Endometrial microvascular endothelial cells (primary cell): Measurements from ENCODE around the gene BRD4. TPM values are rescaled to one million over a fixed set of nuclear protein-coding genes. Genes with fewer than 3 reads are reported as not detected.

Source experiments
- in situ Hi-C: cut with HindIII; loops from 2 replicates; pipeline ENCODE4 v1.10.0; 2017; ENCODE audit warnings: low sequenced_read_pairs, low pct_unique_long_range_greater_than_20kb; ENCODE audit errors: inconsistent ontology term
- total RNA-seq: library from RNA; depleted of rRNA; stranded (reverse); fragments of >200 nt; gene quantifications from one replicate; pipeline ENCODE4 v1.2.3, GENCODE V29; 2015; ENCODE audit errors: inconsistent ontology term

BRD4 gene
- total RNA-seq, 1 donor from 2014 or later = 40.8 TPM

GRCh38 chr19:15188851-15189250, 143.5 kb downstream of the BRD4 start:
- in situ Hi-C loops = no loop called here

GRCh38 chr19:15187026-15188007, 145.0 kb downstream of the BRD4 start:
- in situ Hi-C loops = no loop called here

Other genes starting within 250 kb of the BRD4 start
- 29.1 TPM for gene SYDE1, start 225.1 kb downstream of the BRD4 start, total RNA-seq
- 1.6 TPM for gene NOTCH3, start 131.5 kb downstream of the BRD4 start, total RNA-seq
- 1.9 TPM for gene EPHX3, start 100.1 kb downstream of the BRD4 start, total RNA-seq
- gene AKAP8, start 47.2 kb upstream of the BRD4 start, total RNA-seq = 21.2 TPM
- gene AKAP8L, start 86.4 kb upstream of the BRD4 start, total RNA-seq = 45.8 TPM
- 46.6 TPM for gene WIZ, start 117.4 kb upstream of the BRD4 start, total RNA-seq
- 30.0 TPM for gene RASAL3, start 132.0 kb upstream of the BRD4 start, total RNA-seq
- gene PGLYRP2, start 147.0 kb upstream of the BRD4 start, total RNA-seq = not detected
- not detected for gene CYP4F22, start 176.0 kb upstream of the BRD4 start, total RNA-seq